SH-SY5Y (cell line): ENCODE results near the gene RERE.

Experiments used
- GATA2 ChIP-seq: IDR thresholded peaks from 2 replicates; pipeline ENCODE4 v1.6.1; 2011; ENCODE audit warnings: mild to moderate bottlenecking, low read depth, low read length
- GATA3 ChIP-seq: IDR thresholded peaks from 2 replicates; pipeline ENCODE4 v1.6.1; 2011; ENCODE audit warnings: low read depth, mild to moderate bottlenecking, low read length, moderate library complexity

The RERE gene

DNA sequence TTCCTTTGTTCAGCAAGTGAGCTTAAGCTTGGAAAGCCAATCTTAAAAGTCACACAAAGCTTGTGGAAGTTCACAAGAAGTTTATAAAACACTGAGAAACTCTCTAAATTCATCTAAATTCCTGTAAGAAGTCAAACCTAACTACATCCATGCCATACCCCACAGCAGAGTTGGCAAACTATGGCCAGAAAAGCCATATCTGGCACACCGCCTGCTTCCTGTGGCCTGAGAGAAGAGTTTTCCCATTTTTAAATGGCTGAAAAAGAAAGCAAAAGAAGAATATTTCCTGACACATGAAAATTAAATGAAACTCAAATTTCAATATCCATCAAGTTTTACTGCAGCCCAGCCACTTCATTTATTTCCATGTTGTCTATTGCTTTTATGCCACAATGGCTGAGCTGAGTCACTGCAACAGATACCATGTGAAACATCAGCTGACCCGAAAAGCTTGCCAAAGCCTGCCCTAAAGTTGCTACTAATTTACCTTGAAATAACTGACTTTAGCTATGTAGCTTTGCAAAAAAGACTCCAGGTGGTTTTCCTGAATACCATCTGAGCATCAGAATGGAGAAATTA is 262.4 kb downstream of the RERE start:
- TF ChIP-seq GATA2, result no peak
- TF ChIP-seq GATA3, result no peak

DNA sequence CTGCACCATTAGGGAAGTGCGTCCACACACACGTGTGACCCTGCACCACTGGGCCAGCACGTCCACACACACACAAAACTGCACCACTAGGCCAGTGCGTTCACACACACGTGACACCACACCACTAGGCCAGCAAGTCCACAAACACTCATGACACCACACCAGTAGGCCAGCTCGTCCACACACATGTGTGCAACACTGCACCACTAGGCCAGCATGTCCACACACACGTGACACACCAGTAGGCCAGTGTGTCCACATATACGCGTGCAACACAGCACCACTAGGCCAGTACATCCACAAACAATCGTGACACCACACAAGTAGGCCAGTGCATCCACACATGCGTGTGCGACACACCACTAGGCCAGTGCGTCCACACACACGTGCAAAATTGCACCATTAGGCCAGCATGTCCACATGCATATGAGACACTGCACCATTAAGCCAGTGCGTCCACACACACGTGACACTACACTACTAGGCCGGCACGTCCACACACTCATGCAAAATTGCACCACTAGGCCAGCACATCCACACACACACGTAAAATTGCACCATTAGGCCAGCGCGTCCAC is 264.5 kb downstream of the RERE start:
- TF ChIP-seq GATA2 (no peak), GATA3 (no peak)

DNA sequence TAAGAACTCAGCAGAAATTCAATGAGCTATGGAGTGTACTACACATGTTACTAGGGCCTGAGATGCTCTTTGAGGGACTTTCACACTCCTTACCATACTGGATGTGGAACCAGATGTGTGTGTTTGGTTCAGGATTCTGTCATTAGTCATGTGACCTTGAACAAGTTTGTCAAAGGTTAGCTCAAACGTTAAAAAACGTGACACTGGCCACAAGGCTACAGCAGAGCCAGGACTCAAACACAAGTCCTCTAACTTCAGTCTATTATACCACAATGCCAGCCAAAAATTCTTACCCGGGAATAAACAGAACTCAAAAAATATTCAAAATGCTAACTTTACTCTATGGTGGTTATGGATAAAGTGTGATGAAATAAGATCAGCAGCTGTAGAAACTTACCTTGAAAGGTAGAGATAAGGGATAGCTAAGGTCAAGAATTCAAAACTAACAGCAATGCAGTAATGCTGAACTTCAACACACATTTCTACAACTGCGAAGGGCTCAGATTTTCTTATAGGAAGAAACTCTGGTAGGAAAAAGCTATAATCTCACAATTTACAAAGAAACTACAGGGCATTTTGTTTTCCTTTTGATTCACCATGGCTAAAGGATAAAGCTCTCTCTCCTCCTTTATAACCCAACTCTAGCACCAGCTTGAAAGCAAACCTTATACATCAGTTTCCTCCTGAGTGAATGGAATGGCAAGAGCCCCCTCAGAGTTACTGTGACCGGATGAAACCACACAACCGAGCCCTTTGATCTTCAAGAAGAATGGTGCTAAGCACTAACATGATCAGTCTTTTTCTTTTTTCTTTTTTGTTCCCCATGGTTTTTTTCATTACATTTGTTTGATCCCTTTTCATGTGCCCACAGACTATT is 265.6 kb downstream of the RERE start:
- no peak for TF ChIP-seq GATA2
- TF ChIP-seq GATA3, result no peak

DNA sequence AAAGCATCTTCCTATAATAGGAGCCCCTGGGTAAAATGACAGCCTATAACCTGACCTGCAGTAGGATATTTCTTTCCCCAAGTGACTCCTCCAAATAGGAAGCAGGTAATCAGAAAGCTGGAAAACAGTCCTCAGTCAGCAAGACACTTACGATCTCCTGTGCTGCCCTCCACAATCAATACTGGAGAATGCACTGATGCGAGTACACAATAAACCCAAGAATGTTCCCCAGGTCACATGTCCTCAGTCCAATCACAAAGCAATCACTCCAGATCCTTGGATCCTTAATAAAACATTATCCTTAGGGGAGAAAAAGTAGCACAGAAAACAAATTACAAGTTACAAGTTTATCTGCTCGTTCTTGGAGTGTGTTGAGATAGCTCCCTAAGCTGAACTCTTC is 266.4 kb downstream of the RERE start:
- TF ChIP-seq GATA2 (no peak), GATA3 (no peak)

DNA sequence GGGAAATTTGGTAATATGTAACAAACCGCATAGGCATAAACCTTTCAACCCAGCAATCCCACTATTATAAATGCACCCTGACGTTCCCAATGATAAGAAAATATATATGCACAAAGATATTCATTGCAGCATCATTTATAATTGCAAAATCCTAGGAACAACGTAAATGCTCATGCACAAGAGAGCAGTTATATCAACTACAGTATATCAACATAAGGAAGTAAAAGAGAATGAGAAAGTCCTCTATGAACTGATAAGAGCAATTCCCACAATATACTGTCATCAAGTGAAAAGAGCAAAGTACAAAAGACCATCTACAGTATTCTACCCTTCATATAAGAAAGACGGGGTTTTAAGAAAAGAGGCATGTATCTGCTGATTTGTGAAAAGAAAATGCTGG is 269.6 kb downstream of the RERE start:
- TF ChIP-seq GATA3 (no peak), GATA2 (no peak)

DNA sequence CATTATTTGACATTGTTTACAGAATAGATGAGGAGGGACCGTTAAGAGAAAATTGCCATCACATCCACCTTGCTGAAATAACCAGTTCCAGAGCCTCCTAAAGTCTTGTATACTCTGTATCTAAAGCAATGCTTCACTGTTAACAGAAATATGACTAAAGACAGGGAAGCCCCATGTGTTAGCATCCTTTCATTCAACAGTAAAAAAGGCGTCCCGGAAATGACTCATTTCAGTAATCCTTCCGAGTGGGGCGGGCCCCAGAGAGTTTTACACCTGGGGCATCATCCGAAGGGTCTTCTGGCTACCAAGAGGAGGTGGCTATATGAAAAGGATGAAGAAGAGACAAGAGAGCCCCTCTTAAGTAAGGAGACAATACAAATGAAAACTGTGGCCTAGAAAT is 272.4 kb downstream of the RERE start:
- TF ChIP-seq GATA3, result no peak
- no peak for TF ChIP-seq GATA2

DNA sequence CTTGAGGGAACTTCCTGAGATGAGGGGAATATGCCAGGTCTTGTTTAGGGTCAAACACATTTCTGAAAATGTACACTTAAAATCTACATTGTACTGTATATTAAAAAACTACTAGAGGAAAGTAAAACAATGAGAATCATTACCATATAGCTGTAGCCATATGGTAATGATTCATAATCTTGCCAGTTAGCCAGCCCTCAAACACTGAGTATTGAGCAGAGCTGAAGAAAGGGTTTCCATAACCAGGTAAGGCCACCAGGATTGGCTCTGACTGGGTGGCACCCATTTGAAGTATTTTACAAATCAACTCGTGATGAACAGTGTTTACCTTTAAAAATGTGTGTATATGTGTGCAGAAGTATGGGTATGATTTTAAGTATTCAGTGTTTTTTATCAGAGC is 272.8 kb downstream of the RERE start:
- TF ChIP-seq GATA3 (no peak), GATA2 (no peak)

DNA sequence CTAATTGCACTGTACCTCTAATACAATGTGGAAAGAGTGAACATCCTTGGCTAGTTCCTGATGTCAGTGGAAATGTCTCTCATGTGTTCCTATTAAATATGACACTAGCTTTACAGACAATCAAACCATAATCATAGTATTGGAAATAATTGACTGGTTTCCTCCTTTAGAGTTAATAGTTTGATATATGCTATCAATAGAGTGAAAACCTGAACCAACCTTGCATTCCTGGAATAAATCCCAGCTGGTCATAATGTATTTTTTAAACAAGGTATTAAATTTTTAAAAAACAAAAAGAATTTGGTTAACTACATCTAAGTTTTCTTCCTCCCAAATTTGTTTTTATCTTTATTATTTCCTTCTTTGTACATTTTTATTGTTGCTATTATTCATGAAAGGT is 273.5 kb downstream of the RERE start:
- no peak for TF ChIP-seq GATA3
- no peak for TF ChIP-seq GATA2

DNA sequence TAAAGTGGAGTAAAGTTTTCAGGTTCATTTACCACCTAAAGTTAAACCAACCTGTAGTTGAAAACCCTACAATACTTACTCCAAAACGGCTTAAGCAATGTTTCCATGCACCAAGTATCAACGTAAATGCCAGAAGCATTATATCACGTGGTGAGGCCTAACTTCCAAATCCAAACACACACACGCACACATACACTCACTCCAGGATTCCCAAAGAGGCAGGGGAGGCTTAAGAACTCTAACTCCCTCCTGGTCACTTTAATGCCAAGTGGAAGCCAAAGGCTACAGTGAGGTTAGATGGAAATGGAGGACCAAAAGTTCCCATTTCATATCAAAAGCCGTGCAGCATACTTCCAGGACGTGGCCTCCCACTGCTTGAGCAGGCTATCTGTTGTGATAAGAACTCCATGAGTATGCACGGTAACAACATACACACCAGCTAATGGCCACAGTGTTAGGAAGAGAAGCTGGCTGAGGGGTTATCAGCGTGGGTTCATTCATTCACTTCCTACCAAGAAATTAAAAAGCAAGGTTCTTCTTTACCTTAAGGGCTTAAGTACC is 275.4 kb downstream of the RERE start:
- TF ChIP-seq GATA2 (no peak), GATA3 (no peak)

DNA sequence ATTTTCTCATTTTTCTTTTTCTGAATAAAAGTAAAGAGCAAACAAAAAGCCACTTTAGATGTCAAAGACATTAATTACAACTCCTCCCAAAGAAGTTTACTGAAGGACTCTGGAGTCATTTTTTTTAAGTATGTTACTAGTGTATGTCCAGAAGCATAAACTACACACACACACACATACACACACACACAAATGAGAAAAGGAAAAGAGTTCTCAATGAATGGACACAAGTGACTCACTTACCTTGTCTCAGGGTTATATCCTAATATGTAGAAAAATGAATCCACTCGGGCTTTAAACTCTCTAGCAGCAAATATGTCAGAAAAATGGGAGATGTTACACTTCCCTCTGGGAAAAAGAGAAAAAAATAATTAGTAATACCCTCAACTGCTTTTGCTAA is 276.5 kb downstream of the RERE start:
- no peak for TF ChIP-seq GATA3
- no peak for TF ChIP-seq GATA2

DNA sequence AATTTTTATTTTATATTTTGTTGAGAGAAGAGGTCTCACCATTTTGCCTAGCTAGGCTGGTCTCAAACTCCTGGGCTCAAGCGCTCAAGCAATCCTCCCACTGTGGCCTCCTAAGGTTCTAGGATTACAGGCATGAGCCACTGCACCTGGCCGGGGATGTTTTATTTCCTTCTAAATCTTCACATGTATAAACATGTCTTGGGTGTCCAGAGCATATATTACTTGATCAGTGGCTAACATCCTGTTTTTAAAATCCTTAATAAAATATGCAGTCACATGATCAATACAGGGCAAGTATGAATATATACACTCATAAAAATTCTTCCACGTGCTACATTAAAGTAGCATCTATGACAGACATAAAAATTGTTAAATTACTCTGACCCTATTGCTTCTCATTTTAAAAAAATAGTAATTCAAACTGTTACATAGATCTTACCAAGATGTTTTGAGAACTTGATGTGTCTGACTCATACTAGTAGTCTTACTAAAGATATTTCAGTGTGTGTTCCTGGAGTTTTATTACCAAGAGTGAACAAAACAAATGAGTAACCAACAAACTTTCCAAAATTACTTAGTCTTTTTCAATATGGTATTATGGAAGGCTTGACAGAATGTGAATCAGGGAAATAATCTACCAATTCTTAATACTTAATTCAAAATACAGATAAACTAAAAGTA is 277.0 kb downstream of the RERE start:
- TF ChIP-seq GATA2, result no peak
- no peak for TF ChIP-seq GATA3

DNA sequence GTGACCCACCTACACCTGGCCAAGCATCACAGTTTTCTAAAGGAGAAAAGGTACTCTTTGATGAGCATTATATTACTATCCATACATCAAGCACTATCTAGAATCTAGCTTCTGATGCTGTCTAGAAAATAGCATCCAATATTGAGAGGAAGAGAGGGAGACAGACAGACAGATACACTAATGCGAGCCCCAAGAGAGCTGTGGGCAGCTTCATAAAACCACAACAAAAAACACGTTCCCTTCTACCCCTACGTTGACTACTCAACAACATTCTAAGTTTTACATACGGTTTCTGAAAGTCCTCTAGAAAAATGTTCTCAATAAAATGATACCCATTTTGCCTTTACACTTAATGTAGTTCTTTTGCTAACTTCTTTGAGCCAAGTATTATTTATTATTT is 277.8 kb downstream of the RERE start:
- no peak for TF ChIP-seq GATA2
- no peak for TF ChIP-seq GATA3

DNA sequence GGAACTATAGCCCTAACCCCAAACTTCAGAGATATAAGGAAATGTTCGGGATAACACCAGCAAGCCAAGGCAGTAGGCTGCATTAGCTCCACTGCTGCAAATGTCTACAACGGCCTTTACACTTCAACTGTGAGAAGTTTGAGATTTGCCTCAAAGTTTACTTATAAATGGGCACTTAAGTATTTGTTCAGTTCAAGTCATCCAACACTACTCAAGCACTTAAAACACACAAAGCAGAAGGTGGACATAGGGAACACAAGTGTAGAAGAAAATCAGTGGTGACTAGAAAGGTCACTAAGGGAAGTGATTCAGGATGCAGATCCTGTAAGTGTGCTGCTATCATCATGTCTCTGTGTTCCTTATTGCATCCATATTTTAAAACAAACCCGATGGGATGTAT is 278.9 kb downstream of the RERE start:
- TF ChIP-seq GATA3 (no peak), GATA2 (no peak)

DNA sequence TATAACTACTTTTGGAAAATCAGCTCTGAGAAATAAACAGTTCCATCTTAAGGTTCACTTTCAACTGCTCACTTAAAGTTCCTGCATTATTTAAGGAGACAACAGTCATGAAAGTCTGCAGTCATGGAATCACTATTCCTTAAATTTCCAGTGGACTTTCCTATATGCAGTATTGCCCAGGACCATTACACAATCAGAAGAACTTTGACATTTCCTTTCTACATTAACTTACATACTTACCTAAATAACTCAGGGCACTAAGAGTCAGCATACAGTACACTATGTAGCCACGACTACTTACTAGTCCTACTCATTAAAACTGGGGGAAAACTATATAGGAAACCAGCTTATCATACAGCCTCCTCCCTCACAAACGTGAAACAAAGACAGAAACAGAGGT is 279.4 kb downstream of the RERE start:
- TF ChIP-seq GATA2 (no peak), GATA3 (no peak)

DNA sequence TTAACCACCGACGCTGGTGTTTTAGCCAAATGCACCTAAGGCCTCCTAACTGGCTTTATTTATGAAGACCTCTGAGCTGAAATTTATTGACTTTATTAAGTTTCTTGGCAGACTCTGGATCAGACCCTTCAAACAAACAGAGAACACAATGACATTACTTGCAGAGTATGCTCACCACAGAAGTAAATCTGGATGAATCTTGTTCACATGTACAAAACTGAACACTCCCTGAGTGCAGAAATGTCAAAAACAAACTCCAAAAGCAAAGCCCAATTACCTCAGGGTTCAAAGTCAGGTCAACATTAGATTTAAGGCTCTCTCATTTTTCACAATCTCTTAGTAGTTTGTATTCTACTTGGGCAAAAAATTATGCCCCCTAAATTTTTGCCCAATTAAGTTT is 280.9 kb downstream of the RERE start:
- TF ChIP-seq GATA2, result no peak
- TF ChIP-seq GATA3, result no peak

DNA sequence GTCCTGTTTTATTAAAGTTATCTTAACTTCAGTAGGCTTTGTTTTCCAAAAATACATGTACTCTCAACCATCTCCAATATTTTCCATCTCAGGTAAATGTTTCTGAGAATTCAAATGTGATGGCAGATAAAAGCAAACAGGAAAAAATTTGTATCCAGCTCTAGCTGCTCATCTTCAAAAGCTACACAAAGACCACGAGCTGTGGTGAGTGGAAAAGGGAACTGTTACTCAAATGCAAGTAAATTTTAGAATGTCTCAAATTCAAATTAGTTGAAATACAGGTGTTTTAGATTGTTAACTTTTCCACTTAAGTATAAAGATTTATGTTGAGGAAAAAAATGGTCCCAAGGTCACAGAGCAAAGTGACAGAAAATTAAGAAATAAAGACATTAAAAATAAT is 283.5 kb downstream of the RERE start:
- TF ChIP-seq GATA3, result no peak
- TF ChIP-seq GATA2, result no peak

DNA sequence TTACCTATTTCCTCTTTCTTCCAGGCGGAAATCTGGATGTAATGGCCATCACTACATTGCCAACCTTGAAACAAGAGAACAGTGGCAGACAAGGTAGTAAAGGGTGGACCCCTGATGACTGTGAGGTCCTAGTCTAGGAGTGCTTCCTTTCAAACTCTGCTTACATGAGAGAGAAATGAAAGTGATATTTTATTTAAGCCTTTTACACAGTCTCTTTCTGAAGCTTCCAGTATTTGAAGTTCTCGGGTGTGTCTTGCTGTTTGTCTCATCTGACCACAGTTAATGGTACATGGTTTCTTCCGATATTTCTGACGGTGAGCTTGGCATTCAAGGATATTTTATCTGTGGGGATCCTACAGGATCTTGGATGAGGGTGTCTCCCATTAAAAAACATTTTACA is 284.3 kb downstream of the RERE start:
- TF ChIP-seq GATA3, result no peak
- TF ChIP-seq GATA2, result no peak
